DOHH2 (cell line): ENCODE results near the gene CTPS2.

ENCODE experiments used
- CTCF ChIP-seq: fragments of 200-600 bp; sonication (generic); IDR thresholded peaks from one replicate; pipeline ENCODE4 v1.5.1; 2014; ENCODE audit warnings: antibody characterized with exemption, mild to moderate bottlenecking, low read depth, low read length; ENCODE audit not compliant: poor library complexity, severe bottlenecking
- EZH2phosphoT487 ChIP-seq: fragments of 200-600 bp; sonication (generic); IDR thresholded peaks from 2 replicates; pipeline ENCODE4 v1.6.1; 2017; ENCODE audit warnings: borderline replicate concordance, mild to moderate bottlenecking, antibody characterized with exemption, low read length, moderate library complexity, mixed read lengths

GRCh38 chrX:16699389-16699788, 13.1 kb downstream of the CTPS2 start:
- TF ChIP-seq CTCF (no peak), EZH2phosphoT487 (no peak)
